Dedifferentiated amniotic fluid mesenchymal stem cell (primary cell): ENCODE measurements around the gene PEAK3.
A peak's percentile ranks its signal among the peaks of the same experiment; 100 is the strongest.

Experiments used
- DNase-seq: peaks from one replicate; pipeline ENCODE4 v3.0.0-alpha.2; 2016; ENCODE audit errors: extremely low spot score

PEAK3 gene, protein sequence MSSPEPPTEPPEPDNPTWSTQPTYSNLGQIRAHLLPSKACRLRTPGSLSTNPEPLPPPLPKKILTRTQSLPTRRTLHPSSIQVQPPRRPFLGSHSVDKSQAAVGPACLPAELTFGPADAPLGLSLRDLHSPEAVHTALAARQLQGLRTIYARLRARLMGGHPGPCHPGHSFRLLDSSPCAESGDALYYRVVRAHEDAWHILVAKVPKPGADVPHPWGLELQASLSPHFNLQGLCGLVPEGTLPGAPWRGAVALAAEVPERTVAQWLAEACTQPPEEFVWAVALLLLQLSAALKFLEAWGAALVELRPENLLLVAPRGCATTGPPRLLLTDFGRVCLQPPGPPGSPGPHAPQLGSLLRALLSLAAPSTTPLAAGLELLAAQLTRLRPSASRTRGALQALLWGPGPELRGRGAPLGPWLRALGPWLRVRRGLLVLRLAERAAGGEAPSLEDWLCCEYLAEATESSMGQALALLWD

DNA sequence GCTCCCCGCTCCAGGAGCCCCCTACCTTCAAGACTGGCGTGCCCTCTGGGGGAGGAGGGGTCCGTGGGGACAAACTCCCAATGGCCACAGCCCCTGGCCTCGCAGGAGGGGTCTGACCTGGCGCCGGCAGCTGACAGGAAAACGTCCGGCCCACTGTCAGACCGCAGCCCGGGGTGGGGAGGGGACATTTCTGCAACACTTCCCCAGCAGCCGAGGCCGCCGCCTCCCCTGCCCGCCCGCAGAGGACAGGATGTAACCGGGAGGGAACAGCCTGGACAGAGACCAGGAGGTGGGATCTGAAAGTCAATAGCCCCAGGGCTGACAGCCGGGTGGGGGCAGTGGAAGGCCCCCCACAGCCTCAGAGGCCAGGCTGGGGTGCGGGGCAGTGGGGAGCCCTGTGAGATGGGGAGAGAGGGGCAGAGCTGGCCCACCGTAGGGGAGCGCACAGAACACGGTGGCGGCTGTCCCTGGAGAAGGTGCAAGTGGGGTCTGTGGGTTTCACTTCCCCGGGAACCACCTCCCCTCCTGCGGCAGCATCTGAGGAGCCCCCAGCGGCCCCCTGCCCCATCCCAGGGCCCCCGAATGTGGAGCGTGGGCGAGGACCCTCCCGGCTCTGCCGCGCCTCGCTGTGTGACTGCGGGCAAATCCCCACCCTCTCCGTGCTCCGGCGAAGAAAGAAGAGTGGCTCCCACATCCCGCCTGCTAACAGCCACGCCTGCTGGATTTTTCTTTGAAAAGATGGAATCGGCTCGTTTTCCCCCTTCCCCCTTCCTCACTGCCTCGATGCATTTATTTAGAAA lies at the start of gene PEAK3:
Gene PEAK3 (minus strand): TSS at position 114 of the 800 bp plus-strand sequence. CDS start 1,244 bp downstream, outside the sequence.
- DNase-seq: no peak

DNA sequence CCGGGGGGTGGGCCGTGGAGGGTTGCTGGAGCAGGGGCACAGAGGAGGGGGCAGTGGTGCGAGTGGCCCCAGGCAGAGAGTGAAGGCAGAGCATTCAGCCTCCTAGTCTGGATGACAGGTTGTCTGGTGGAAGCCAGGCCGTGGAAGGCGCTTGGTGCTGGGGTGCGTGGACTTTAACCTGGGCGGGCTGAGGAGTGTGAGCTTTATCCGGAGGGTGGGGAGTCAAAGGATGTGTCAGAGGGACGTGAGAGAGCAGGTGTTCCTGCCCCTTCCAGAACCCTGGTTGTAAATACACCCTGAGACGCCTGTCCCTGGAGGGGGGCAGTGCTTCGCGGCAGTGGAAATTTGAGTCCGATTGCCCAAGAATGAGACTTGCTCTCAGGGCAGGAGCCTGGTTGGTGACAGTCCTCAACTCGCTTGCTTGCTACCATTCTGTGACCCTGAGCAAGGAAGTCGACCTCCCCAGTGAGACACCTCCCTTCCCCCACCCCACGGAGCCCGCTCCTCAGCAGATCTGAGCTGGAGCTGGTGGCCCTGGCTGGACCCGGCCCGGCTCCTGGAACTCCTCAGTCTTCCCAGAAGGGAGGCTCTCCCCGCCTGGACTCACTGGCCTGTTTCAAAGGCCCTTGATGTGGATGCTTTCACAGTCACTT lies 48.8 kb upstream of the PEAK3 start:
- DNase-seq: no peak

DNA sequence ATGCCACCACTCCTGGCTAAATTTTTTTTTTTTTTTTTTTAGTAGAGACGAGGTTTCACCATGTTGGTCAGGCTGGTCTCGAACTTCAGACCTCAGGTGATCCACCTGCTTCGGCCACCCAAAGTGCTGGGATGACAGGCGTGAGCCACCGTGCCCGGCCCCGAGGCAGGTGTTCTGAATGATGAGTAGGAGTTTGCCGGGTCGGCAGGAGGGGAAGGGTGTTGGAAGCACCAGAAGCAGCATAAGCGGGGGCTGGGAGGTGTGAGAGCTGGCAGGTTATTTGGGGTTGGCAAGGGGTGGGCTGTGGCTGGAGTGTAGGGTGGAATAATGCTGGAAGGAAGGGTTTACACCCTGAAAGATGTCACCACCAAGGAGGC lies 48.3 kb upstream of the PEAK3 start:
- no peak for DNase-seq

DNA sequence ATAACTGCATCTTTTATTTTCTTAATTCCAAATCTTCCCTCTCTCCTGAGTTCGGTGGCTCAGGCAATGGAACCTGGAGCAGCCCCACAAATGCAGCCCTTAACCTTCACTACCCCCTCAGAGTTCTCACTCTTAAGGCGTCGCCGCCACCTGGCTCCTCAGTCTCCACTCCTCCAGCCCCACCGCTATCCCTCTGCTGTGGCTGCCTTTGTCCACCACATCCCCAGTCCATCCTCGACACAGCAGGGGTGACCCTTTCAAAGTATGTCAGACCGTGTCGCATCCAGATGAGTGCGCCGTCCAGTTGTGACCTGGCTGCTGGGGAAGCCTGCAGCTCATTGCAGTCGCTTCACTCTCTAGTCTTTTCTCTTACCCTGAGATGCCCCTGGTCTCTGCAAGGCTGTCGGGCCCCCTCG lies 47.5 kb upstream of the PEAK3 start:
- no peak for DNase-seq

DNA sequence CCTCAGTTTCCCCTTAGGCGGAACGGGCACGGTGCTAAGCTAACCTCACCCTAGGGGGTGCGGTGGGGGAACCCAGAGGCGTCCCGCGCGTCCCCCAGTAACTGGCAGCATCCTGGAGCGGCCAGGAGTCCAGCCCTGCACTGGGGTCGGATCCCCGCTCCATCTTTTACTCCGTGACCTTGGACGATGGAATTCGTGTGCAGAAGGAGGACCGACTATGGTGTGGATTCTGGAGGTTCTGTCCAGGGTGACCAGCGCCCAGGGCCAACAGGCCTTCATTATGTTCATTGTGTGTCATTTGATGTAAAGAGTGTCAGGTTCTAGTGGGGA lies 47.1 kb upstream of the PEAK3 start:
- no peak for DNase-seq

DNA sequence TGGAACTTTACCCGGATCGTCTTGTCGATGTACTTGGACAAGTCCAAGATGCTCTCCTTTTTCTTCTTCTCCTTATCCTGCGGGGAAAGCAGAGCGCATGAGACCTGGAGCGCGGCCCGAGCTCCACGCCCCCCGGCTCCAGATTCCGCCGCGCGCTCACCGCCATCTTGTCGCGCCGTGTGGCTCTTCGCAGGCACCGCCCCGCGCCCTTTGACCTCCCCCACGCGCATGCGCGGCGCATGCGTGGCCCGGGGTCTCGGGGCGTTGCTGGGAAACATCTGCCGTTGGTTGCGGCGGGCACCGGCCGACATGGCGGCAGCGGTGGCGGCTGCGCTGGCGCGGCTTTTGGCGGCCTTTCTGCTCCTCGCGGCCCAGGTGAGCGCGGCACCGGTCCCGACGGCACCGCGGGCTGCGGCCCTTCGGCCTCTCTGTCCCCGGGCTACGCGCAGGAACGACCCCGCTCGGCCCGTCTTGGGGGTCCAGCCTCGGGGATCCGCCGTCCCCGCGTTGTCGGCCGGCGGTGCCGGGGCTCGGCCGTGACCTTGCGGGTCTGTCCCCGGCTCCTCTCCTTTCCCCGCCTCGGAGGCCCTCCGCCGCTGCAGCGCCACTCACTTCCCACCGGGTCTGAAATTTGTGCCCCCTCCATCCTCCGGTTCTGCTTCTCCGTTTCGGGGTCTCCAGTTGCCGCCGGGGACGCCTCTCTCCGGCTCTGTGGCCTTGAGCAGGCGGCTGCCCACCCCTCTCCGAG lies 46.6 kb upstream of the PEAK3 start, which contains the start of the genes LSM7 and SPPL2B:
Gene LSM7 (minus strand): TSS at position 186 of the 748 bp plus-strand sequence. CDS start 20 bp downstream, at position 166.
Gene SPPL2B (plus strand): TSS at position 284 of the 748 bp plus-strand sequence. CDS start 26 bp downstream, at position 310.
- DNase-seq: peak; percentile 75

DNA sequence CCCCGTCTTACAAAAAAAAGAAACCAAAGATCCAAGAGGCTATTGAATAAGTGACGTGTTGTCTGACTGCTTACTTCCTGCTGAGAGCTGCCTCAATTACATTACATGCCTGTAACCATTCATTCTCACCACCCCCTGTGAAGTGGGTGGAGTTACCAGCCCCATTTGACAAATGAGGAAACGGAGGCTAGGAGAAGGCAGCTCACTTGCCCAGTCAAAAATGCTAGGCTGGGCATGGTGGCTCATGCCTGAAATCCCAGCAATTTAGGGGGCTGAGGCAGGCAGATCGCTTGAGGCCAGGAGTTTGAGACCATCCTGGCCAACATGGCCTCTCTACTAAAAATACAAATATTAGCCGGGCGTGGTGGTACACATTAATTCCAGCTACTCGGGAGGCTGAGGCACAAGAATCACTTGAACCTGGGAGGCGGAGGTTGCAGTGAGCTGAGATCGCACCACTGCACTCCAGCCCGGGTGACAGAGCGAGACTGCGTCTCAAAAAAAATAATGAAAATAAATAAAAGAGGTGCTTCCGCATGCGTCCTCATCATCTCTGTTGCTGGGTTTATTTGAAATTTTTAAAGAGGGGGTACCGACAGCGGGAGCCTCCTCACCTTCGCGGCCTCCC lies 45.9 kb upstream of the PEAK3 start:
- peak; percentile 62 for DNase-seq

DNA sequence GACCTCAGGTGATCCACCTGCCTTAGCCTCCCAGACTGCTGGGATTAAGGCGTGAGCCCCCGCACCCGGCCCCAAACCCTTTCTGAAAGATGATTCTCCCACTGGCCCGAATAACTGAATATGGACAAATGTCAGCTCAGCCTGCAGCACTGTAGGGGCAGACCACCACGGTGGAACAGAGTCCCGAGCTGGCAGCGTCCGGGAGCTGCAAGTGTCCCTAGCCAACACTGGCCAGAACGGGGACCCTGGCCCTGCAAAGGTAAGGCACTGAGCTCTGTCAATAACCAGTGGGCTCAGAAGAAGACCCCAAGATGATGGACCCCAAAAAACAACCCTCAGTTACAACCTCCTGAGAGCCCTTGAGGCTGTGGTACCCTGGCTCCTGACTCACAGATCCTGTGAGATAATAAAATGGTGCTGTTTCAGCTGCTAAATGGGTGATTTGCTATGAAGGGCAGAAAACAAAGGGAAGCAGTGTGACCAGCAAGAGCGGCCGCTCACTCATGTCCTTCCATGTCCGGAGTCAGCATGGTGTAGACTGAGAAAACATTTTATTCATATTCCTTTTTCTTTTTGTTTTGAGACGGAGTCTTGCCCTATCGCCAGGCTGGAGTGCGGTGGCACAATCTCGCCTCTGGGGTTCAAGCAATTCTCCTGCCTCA lies 44.9 kb upstream of the PEAK3 start:
- no peak for DNase-seq

DNA sequence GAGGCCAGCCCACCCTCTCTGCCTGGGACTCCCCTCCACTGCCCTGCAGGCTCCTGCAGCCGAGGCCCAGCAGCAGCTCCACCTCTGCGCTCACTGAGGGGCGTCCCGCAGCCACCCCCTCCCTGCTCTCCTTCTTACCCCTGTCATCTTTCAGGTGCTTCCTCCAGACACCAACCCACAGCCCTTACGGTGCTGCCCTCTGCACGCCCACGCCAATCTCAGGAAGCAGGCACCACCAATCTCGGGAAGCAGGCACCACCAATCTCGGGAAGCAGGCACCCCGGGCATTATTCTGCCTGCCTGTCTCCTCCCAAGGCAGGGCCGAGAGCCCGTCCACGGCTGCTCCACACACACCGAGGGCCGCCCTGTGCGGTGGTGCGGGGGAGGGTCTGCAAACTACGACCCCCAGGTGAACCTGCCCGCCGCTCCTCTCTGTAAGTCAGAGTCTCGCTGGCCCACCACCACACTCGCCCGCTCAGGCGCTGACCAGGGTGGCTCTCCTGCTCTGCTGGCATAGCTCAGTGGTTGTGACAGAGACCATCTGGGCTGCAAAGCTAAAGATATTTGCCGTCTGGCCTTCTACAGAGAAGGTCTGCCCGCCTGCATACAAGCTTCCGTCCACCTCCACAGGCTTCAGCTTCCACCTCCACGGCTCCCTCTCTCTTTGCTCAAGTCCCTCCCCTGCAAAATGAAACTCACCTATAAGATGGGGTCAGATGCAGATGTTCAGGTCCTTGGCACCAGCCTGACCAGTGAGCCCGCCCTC lies 43.5 kb upstream of the PEAK3 start:
- DNase-seq: no peak

DNA sequence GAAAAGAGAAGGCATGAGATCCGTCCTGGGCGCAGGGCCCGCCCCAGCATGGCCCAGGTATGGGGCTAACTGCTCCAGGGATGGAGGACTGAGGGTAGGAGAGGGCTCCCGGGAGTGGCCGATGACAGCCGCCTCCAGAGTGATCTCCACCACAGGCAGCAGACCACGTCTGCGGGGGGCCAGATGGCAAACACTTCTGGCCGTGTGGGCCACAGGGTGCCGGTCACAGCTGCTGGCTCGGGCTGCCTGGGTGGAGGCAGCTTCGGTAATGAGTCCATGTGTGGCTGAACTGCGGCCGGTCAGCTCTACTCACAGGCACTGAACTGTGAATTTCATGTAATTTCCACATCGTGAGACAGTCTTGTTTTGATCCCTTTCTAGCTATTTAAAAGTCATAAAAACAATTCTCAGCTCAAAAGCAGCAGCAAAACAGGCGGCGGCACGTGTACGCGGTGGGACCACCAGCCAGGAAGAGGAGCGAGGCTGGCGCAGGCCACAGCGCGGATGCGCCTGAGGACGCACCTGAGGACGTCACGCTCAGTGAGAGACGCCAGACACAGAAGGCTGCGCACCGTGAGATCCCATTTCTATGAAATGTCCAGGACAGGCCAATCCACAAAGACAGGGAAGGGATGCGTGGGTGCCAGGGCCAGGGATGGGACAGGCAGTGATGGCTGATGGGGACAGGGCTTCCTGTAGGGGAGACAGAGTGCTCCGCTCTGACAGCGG lies 42.4 kb upstream of the PEAK3 start:
- DNase-seq: no peak

DNA sequence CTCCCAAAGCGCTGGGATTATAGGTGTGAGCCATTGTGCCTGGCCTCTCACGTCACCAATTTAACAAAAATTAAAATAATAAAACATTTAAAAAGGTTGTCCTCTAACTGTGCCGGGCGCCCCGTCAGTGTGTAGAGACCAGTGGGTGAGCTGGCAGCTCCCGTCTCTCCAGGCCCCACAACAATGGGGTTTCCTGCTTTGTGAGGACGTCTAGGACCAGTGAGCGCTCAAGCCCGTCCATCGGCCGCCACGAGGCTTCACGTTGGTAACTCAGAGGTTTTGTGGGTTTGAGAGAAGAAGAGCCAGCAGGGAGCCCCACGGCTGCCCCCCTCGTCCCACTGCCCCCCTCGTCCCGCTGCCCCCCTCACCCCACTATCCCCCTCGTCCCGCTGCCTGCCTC lies 41.7 kb upstream of the PEAK3 start:
- no peak for DNase-seq

DNA sequence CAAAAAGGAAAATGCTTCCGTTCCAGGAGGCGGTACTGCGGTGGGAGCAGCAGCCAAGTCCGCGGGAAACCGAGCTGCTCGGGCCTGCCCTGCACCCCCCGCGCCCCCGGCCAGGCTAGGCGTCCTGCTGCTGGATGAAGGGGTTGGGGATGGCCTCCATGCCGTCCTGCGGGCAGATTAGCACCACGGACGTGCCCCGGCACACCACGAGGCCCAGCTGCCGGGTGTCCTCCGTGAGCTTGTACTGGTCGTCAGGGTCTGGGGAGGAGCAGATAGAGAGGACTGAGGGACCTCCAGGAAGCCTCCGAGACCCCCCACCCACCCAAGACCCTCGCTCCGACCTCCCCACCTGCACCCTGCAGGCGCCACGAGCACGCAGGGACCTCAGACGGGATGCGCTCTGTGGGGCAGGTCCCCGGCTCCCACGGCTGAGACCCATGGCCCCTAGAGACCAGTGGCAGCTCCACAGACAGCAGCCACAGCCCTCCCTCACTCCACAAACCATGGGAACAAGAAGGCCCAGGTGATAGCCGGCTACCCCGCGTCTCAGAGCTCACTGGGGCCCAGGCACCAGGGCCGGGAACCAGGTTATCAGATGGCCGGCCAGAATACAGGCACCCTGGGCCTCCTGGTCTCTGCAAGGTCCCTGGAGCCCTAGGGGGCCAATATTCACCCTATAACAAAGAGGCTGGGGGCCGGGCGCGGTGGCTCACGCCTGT lies 39.7 kb upstream of the PEAK3 start:
- no peak for DNase-seq

DNA sequence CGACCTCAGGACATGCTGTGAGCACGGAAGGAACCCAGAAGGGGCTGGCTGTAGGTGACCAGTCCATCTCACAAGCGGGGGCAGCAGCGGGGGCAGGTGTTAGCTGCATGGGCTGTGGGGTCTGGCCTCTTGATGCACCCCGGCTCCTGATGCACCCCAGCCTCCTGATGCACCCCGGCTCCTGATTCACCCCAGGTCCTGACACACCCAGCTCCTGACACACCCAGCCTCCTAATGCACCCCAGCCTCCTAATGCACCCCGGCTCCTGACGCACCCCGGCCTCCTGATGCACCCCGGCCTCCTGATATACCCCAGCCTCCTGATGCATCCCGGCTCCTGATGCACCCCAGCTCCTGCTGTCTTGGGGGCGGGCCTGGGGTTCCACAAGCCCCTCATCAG lies 39.0 kb upstream of the PEAK3 start:
- DNase-seq: no peak

DNA sequence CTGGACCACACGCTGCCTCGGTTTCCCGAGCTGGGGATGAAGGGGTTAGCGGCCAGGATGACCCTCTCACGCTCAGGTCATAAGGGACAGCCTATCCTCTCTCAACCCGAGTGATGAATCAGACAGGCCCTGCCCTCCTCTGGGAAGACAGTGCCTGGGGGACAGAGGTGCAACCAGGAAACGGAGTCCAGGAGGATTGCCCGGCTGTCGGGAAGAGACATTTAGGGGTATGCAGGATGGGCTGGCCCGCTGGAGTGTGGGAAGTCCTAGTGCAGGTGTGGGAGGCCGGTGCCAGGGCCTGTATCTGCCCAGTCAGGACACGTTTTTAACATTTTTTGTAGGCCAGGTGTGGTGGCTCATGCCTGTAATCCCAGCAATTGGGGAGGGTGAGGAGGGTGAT lies 38.1 kb upstream of the PEAK3 start:
- no peak for DNase-seq

DNA sequence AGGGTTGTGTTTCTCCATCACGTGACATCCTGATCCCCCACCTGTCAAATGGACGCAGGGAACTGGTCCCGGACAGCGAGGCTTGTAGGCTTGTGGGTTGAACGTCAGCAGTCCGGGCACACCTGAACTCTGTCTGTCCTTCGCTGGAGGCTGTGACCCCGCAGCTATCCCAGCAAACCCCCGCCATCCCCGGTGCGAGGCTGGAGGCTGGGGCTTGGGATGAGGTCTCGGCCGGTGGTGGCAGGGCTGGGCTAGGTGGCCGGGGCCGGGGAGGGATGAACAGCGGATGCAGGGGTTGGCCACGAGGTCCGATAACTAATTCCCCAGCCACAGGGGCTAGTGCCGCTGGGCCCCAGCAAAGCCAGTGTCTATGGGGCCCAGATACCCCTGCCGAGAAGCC lies 37.6 kb upstream of the PEAK3 start:
- DNase-seq: no peak

DNA sequence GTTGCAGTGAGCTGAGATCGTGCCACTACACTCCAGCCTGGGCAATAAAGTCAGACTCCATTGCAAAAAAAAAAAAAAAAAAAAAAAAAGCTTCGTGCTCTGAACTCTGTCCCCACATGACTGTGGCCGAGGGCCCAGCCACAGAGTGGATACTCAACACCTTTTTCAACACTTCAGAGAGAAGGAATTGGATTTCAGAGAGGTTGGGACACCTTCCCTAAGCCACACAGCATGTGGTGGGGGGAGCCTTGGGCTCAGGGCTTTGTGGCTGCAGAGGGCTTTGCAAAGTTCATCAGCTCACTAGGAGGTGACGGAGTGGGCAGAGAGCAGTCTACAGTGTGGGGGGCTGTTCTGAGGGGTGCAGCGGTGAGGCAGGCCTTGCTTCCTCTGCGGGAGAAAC lies 36.9 kb upstream of the PEAK3 start:
- no peak for DNase-seq

DNA sequence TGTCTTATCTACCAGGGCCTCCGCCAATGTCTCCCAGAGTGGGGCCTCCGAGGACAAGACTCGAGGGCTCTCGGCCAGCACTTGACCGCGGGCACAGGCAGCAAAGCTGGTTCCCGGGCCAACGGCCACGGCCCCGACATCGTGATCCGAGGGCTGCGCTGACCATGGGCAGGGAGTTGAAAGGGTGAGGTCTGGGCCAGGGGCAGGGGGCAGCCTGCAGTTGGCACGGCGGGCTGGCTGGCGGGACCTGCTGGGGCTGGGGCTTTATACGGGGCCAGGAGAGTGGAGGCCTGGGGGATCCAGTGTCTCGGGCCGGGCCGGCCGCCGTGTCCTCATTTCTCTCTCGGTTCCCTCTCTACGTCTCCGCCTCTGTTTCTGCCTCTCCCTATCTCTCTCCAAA lies 35.8 kb upstream of the PEAK3 start:
- DNase-seq: no peak

DNA sequence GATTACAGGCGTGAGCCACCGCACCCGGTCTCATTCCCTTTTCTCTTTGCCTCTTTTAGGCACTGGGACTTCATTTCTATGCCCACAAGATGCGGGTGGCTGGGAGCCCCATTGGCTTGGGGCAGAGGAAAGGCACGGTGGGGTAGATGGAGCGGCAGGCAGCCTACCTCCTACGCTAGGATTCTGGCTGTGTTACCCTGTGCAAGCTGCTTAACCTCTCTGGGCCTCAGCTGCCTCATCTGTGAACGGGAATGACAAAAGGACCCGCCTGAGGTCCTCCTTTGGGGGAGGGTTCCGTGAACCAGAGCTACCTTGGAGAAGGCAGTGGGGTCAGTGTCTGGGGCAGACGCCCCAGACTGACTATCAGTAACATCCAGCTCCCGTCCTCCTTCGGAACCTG lies 35.3 kb upstream of the PEAK3 start:
- no peak for DNase-seq
